NCI-H146 (cell line): ENCODE results near the gene FERMT2.
"Not testable (repeated sequence)": the region's sequence is repeated elsewhere in the genome, so short reads cannot be mapped to it uniquely, and the experiment has no call there.

Experiments used
- DNase-seq: peaks from one replicate; lab custom pipeline; 2025; lab: John Stamatoyannopoulos, UW

FERMT2 gene

DNA sequence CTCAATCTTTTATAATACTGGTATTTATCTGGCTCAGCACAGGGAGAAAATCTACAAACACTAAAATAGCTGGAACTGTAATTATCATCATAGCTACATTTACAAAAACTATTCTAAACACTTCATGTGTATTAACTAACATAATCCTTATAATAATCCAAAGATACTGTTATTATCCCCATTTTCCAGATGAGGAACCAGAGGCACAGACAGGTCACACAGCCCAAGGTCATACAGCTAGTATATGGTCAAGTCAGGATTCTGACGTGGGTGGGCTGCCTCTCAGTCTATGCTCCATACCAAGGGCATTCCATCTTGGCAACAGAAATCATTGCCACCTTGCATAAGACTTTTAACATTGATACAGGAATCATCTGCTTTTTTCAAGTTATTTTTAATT, 11.4 kb downstream of the FERMT2 start:
- DNase-seq, result no peak

DNA sequence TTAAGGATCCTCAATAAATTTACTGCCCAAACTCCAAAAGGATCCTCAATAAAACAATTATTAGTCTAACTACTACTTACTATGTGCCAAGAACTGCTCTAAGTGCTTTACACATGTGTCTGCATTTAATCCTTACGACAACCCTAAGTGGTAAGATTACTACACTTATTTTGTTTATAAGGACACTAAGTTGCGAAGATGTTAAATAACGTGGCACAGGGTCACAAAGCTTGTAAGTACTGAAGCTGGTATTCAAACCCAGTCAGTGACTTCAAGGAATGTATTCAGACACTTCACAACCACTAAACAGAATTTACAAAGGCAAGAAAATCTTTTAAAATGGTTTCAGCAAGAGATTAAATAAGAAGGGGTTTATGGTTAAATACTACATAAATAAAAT, 13.0 kb downstream of the FERMT2 start:
- no peak for DNase-seq

DNA sequence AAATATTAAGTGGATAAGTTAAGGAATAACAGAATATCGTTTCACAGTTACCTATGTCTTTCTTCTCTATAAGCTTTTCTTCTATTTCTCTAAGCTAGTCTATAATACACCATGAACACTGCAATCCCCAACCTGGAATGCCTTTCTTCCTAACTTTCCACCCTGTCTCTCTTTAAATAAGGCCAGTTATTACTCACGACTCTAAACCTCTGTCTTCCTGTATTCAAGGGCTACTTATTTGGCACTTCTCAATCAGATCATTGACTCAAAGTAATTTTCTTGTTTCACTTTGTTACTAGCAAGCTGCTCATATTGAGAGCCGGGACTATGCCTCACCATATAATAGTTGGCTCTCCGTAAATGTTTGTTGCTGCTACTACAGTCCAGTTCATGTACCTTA, 13.5 kb downstream of the FERMT2 start:
- no peak for DNase-seq

DNA sequence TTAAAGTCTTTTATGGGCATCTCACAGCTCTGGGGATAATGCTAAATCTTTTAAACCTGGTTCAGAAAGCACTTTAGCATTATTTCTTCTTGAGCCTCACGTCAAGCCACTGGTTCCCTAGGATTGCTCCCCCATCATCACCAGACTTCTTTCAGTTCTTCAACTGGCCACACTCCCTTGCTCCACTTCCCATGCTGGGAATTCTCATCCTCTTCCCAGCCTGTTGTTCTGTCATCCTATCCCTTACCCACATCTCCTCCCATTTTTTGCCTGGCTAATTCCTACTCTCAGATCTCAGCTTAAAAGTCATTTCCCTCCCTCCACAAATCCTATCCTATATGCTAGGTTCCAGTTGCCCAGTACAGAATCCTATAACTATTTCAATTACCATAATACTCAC, 14.4 kb downstream of the FERMT2 start:
- DNase-seq, result no peak

DNA sequence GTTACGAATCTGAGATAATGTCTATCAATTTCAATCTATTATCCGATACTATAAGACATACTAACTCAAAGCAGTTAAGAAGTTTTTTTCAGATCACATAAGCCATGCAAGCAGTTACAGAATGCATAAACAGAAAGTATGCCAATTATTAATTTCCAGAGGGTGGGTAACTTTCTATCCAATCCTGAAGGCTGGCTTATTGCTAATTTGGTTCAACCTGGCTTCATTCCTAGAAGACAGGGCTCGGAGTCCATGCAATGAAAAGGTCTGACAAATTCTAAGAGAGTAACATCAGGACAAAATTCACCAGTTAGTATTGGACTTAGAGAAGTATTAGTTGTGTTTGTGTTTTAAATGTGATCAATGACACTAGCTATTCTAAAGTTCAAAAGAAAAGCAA, 15.0 kb downstream of the FERMT2 start:
- DNase-seq, result no peak

DNA sequence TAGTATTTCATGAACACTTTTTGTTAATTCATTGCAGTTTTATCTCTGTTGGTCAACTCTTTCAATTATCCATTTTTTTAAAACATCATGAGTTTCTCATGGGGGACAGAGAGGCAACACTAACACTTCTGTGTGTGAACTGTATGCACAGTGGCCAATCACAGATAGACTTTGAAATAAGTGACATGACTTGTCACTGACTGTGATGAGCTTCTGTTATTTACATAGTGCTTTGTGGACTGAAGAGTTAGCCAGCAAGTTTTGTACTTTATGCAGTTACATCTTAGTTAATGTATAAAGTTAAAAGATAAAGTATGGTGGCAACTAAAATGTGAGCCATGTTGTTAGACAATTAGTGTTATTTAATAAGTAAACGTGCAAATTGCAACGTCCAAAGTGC, 16.1 kb downstream of the FERMT2 start:
- DNase-seq, result no peak

DNA sequence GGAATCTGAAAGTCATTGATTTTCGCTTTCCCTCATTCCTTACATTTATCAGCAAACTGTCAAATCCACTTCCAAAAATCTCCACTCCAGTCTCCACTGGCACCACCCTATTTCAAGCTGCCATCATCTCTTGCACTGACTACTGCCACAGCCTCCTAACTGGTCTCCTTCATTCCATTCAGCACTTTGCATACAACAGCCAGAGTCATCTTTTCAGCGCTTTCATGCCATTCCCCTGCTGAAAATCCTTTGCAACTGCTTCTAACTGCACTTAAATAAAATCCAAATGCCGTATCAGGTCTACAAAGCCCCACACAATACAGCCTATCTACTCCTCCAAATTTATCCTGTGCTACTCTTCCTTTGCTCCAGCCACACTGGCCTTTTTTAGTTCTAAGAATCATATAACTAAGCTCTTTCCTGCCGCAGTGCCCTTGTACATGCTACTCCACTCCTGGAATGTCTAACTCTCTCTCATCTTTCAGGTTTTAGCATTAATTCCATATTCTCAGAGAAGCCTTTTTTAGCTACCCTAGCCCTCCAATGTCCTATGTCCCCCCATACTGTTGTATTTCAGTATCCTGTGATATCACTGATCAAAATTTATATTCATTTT, 21.6 kb downstream of the FERMT2 start:
- no peak for DNase-seq

DNA sequence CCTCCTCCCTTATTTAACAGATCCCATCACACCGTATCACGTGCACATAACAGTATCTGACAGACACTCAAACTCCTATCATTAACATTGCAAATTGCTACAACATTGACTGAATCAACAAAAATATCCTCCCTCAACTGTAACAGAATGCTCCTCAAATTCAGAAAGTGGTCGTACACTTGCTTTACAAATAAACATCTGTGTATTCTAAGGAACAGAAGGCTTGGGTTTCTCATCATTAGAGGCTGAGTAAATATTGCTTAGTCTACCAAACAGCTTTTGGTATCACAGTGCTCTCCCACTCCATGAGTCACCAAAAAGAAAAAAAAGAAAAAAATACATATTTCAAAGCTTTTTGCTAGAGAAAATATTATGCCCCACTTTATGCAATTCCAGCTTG, 23.9 kb downstream of the FERMT2 start:
- no peak for DNase-seq

DNA sequence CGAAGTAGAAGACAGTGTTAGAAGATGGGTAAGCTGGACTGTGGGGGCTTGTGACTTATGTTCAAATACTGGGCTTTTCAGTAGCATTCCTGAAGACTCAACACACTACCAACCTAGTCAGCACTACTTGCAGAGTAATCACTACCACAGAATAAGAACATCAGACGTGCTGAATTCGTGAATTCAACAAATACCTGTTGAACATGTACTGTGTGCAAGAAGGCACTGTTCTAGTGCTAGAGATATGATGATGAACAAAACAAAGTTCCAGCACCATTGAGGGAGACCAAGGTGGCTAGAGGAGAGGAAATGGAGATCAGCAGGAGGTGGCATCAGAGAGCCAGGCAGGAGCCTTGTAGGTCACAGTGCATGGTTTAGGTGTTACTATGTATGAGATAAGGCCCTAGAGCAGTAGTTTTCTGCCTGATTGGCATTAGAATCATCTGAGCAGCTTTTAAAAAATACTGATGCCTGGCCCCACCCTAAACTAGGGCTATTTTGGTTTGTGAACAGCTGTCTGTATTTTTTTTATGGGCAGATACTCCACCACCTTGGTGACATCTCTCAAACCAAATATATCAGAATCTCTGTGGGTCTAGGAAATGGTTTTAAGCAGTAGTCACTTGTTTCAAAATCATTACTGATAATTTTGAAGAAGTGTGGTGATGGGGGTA, 26.8 kb downstream of the FERMT2 start:
- DNase-seq, result no peak

DNA sequence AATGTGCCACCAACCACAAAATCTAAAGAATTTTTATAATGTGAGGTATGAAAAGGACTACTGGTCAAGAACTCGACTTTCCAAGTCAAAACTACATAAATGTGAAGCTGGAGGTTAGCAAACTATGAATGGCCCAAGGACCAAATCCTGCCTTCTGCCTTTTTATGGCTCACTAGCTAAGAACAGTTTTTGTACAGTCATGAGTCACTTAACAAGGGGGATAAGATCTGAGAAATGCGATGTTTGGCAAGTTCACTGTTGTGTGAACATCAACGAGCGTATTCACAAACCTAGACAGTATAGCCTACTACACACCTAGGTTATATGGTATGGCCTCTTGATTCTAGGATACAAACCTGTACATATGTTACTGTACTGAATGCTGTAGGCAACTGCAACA, 28.2 kb downstream of the FERMT2 start:
- DNase-seq, result no peak

DNA sequence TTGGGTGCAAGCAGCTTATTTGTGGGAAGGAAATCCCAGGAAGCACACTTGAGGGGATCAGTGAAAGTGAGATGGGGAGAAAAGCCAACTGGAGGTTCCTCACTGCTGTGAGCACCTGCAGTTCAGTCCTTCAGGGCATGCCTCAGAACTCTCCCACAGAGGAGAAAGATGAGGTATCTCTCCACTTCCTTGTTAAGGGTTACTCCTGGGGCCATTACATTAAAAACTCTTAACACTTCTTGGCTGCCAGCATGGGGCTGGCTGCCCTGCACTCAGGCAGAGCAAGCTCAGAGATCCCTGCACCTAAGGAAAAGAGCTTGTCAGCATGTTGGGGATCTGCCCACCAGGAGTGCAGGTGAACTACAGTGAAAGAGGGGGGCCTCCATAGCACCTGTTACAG, 28.8 kb downstream of the FERMT2 start:
- no peak for DNase-seq

DNA sequence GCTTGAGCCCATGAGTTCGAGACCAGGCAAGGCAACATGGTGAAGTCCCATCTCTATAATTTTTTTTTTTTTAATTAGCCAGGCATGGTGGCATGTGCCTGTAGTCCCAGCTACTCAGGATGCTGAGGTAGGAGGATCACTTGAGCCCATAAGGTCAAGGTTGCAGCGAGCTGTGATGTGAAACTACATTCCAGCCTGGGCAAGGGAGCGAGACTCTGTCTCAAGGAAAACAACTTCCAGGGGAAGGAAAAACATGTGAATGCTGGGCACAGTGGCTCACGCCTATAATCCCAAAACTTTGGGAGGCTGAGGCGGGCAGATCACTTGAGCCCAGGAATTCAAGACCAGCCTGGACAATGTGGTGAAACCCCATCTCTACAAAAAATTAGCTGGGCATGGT, 30.4 kb downstream of the FERMT2 start:
- DNase-seq, result not testable (repeated sequence)

DNA sequence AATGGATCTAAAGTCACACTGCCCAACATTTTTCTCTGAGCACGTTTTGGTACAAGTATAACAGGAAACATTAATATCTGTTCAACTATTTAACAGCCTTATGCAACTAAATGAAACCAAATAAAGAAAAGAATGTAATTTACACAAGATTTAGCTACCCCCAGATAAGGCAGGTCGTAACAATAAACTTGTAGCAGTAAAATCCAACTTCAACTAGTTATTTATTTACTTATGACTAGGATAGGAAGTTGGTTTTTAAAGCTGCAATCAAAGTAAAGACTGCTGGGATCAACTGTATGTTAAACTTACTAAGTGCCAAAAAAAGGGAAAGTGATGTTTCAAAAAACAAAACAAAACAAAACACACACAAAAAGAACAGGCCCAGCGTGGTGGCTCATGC, 30.9 kb downstream of the FERMT2 start:
- no peak for DNase-seq

DNA sequence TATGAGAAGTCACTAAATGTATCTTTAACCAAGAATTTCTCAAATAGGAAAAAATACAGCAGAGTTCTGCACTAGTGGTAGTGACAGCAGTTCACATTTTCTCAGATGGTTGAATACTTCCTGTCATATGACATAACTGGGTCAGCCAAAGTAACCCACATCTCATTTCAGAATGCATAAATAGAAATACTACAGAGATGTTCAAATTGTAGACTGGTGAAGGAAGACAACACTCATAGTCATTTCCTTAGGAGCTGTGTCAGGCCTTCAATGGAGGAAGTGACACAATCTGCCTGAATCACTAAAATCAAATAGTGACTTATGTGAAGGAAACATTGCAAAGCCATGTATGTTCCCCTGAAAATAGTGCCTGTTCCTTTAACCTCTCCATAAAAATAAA, 32.4 kb downstream of the FERMT2 start:
- no peak for DNase-seq

DNA sequence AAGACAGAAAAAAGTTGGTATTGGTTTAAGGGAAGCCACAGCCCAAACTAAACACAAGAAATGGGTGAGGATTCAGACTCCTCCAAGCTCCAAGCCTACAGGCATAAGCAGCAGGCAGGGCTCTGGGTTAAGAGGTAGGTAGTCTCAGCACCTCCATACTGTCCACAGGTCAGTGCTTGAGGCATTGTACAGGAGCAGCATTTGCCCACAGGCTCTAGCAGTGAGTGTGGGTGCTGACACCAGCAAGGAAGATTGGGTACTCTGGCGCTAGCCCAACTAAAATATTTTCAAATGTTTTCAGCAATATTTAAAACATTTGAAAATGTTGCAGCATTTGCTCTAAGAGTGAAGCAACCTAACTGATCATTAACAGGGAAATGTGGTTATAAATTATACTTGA, 33.1 kb downstream of the FERMT2 start:
- DNase-seq, result no peak

DNA sequence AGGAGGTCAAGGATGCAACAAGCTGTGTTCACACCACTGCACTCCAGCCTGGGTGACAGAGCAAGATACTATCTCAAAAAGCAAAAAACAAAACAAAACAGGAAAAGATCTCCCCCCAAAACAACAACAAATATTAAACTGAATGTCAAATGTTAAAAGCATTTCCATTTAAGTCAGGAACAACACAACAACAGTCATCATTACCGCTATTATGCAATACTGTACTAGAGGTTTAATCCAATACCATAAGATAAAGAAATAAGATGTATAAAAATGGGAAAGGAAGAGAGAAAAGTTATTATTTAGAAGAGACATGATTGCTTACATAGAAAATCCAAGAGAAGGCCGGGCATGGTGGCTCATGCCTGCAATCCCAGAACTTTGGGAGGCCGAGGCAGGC, 36.6 kb downstream of the FERMT2 start:
- DNase-seq, result no peak

DNA sequence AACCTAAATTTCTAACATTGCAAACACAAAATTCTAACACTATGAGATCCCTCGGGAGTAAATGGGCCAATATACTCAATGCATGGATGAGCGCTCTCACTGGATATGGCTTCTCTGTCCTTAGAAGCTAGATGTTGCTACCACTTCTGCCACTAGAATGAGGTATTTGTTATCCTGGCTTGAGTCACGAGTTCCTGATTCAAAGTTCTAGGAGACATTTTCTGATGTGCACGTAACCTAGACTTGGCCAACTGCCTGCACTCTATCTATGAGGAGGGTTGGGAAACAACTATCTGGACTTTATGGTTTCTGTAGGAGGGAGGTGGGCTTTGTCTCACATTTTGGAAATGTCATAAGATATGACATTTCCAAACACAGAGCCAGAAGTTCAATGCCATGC, 37.6 kb downstream of the FERMT2 start:
- DNase-seq, result no peak

DNA sequence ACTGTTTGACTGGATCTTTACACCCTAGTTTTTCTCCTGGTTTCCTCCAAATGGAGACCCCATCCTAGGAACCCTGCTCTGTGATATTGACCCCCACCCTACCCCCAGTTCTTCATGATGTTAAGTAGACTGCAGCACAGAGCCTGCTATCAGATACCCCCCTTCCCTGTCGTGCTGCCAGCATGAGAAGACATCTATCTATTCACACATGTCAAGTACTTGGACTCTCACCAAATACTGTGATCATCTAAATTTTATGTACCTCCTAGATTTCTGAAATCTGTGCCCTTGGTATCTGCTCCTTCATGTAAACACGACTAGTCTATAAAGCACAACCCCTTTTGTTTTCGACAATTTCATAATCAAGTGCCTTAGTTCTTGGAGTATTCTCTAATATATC, 38.9 kb downstream of the FERMT2 start:
- DNase-seq, result no peak

DNA sequence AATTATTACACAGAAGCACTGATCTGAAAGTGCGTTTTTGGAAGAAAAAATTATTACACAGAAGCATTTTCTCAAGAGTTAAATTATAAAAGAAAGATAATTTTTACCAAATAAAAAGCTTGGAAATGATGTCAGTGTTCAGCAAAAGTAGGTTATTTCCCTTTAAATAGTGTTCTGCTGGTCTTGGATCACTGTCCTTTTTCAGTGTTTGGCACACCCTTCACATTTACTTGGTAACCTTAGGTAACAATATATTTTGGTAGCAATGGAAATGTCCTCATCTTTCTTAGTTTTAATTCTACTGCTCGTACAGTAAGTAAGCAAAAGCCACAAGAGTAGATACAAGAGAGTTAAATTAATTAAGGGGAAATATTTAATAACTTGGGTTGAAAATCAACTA, 40.3 kb downstream of the FERMT2 start:
- no peak for DNase-seq

DNA sequence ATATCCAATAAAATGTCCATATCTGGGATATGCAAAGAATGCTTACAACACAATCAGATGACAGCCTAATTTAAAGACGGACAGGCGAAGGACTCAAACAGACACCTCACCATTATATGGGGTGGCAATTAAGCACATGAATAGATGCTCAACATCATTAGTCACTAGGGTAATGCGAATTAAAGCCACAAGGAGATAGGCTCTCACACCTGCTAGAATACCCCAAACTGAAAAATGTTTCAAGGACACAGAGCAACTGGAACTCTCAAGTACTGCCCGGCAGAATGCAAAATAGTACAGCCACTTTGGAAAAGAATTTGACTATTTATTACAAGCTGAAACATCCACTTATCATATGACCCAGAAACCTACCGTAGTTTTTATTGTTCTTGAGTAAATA, 42.9 kb downstream of the FERMT2 start:
- no peak for DNase-seq

DNA sequence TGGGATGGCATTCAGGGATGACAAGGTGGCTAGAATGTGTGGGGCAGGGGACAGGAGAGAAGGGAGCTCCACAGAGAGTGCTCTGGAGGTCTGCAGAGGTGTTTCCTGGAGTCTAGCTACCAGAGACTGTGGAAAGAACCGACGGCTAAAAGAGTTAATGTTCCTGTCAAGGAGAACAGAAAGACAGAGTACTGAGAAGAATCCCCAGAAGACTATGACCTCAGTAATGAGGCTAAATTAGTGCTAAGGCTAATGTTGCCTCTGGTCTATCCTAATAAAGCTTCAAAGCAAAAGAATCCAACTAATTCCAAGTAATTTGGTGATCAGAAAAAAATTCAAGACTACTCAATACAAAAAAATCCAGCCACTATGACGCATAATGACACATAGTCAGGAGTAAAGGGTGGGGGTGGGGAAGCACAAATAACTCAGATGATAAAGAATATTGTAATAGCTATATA, 44.7 kb downstream of the FERMT2 start:
- DNase-seq, result no peak

DNA sequence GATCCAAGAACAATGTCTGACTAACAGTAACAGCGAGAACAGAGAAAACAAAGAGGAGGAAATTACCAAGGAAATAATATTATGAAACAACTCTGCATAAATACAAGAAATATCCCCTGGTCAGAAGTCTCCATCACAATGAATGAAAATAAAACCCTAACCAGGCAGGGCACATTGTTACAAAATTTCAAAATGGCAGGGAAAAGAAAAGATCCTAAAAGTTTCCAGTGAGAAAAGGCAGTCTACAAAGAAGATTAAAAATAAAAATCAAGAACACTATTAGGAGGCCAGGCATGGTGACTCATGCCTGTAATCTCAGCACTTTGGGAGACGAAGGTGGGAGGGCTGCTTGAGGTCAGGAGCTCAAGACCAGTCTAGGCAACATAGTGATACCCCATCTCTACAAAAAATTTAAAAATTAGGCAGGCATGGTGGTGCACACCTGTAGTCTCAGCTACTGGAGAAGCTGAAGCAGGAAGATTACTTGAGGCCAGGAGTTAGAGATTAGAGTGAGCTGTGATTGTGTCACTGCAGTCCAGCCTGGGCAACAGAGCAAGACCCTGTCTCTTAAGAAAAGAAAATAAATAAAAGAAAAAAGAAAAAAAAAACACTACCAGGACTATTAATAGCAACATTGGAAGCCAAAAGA, 47.8 kb downstream of the FERMT2 start:
- no peak for DNase-seq

DNA sequence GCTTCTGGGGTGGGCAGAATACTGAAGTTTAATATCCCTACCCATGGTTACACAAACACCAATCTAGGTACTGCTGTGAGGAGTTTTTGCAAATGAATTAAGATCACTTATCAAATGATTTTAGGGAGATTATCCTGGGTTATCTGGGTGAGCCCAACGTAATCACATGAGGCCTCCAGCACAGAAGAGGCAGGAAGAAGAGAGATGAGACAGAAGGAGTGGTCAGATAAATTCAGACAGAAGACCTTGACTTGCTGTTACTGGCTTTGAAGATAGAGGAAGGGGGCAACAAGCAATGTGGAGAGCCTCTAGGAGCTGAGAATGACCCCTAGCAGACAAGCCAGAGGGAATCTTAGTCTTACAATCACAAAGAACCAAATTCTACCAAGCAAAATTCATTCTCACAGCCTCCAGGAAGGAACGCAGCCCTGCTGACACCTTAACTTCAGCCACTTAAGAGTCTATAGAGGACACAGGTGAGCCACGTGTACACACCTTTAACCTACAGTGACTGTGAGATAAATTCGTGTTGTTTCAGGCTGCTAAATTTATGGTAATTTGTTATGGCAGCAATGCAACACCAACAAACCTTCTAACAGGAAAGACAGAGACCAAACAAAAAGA, 49.4 kb downstream of the FERMT2 start:
- DNase-seq, result no peak
